ENCODE results near the gene PRKACB. TPM values are rescaled to one million over a fixed set of nuclear protein-coding genes. Genes with fewer than 3 reads are reported as not detected.
"Not testable (repeated sequence)": the region's sequence is repeated elsewhere in the genome, so short reads cannot be mapped to it uniquely, and the experiment has no call there.

PRKACB gene
- total RNA-seq, 2 experiments from 2014 or later, result 16.6 to 38.5 TPM

GRCh38 chr1:84096176-84096575, 47.9 kb upstream of the PRKACB start:
- intact Hi-C loops (cut with micrococcal nuclease; ENCODE audit: unreplicated experiment), result no loop called here

GRCh38 chr1:84101204-84101603, 42.9 kb upstream of the PRKACB start:
- Histone ChIP-seq H3K9me2 (ENCODE audit: insufficient read depth, low read length) (no peaks in the 10 kb centered on the region), H3K79me2 (ENCODE audit: insufficient read depth, low read depth, low read length) (no peaks in the 10 kb centered on the region), H4K20me1 (ENCODE audit: insufficient read depth, low read length) (no peaks in the 10 kb centered on the region), H3K27ac (ENCODE audit: low read depth, low read length, poor library complexity, severe bottlenecking) (no peak overlapping the region), H2AFZ (ENCODE audit: low read length) (no peak overlapping the region), H3K9me3 (ENCODE audit: low read length) (no peaks in the 10 kb centered on the region), H3K36me3 (ENCODE audit: insufficient read depth, low read length) (no peaks in the 10 kb centered on the region), H3K4me1 (ENCODE audit: insufficient read depth, low read length, poor library complexity, severe bottlenecking) (no peaks in the 10 kb centered on the region), H3K4me2 (ENCODE audit: low read length) (no peak overlapping the region), H3K4me3 (ENCODE audit: low read depth, low read length, poor library complexity, severe bottlenecking) (no peak overlapping the region)
- BruUV-seq (replicated peaks), result no TSS peak
- POLR2A ChIA-PET, result no interaction called here
- TF ChIP-seq CTCF (conservative IDR thresholded peaks at IDR 0.05; ENCODE audit: low read length), result no peak
- no peak for TF ChIP-seq EZH2phosphoT487 (IDR thresholded peaks at IDR 0.05; ENCODE audit: borderline replicate concordance, low read depth, low read length)
- intact Hi-C loops (cut with micrococcal nuclease; ENCODE audit: unreplicated experiment), result no loop called here
- CTCF ChIA-PET (ENCODE audit: unreplicated experiment), result no interaction called here
- DNase-seq (ENCODE audit: low spot score), result no peak

More at GRCh38 chr1:84096176-84096575, 47.9 kb upstream of the PRKACB start:
- Histone ChIP-seq H4K20me1 (ENCODE audit: insufficient read depth, low read length) (no peaks in the 10 kb centered on the region), H3K79me2 (ENCODE audit: insufficient read depth, low read depth, low read length) (no peaks in the 10 kb centered on the region), H3K9me3 (ENCODE audit: low read length) (no peaks in the 10 kb centered on the region), H3K27ac (ENCODE audit: low read depth, low read length, poor library complexity, severe bottlenecking) (no peak overlapping the region), H2AFZ (ENCODE audit: low read length) (no peak overlapping the region), H3K4me3 (ENCODE audit: low read depth, low read length, poor library complexity, severe bottlenecking) (no peak overlapping the region), H3K36me3 (ENCODE audit: insufficient read depth, low read length) (no peaks in the 10 kb centered on the region), H3K9me2 (ENCODE audit: insufficient read depth, low read length) (no peaks in the 10 kb centered on the region), H3K4me2 (ENCODE audit: low read length) (no peak overlapping the region), H3K4me1 (ENCODE audit: insufficient read depth, low read length, poor library complexity, severe bottlenecking) (no peaks in the 10 kb centered on the region)
- BruUV-seq (replicated peaks), result no TSS peak
- ChIA-PET CTCF (ENCODE audit: unreplicated experiment) (no interaction called here), POLR2A (interaction anchor here (0.7 kb wide), 1 partner anchor 337 kb away, joined by 3 read pairs; no protein-coding TSS in a partner anchor)
- TF ChIP-seq EZH2phosphoT487 (IDR thresholded peaks at IDR 0.05; ENCODE audit: borderline replicate concordance, low read depth, low read length), result no peak
- no peak for DNase-seq (ENCODE audit: low spot score)

- H3K9me3 ChIP-seq (ENCODE audit: low read length), result no peaks in the 10 kb centered on the region
- no peak overlapping the region for H3K27ac ChIP-seq (ENCODE audit: low read depth, low read length, poor library complexity, severe bottlenecking)
- H3K79me2 ChIP-seq (ENCODE audit: insufficient read depth, low read depth, low read length), result no peaks in the 10 kb centered on the region
- no peaks in the 10 kb centered on the region for H3K4me1 ChIP-seq (ENCODE audit: insufficient read depth, low read length, poor library complexity, severe bottlenecking)
- no peak overlapping the region for H3K4me2 ChIP-seq (ENCODE audit: low read length)
- POLR2A ChIA-PET, result no interaction called here
- no peaks in the 10 kb centered on the region for H3K36me3 ChIP-seq (ENCODE audit: insufficient read depth, low read length)
- CTCF ChIA-PET (ENCODE audit: unreplicated experiment), result no interaction called here
- TF ChIP-seq CTCF (conservative IDR thresholded peaks at IDR 0.05; ENCODE audit: low read length), result no peak
- no peak for TF ChIP-seq EZH2phosphoT487 (IDR thresholded peaks at IDR 0.05; ENCODE audit: borderline replicate concordance, low read depth, low read length)
- H3K9me2 ChIP-seq (ENCODE audit: insufficient read depth, low read length), result no peaks in the 10 kb centered on the region
- no TSS peak for BruUV-seq (replicated peaks)
- intact Hi-C loops (cut with micrococcal nuclease; ENCODE audit: unreplicated experiment), result no loop called here
- H4K20me1 ChIP-seq (ENCODE audit: insufficient read depth, low read length), result no peaks in the 10 kb centered on the region
- H3K4me3 ChIP-seq (ENCODE audit: low read depth, low read length, poor library complexity, severe bottlenecking), result no peak overlapping the region
- no peak for DNase-seq (ENCODE audit: low spot score)
- H2AFZ ChIP-seq (ENCODE audit: low read length), result no peak overlapping the region
These were observed 40.7 kb upstream of the PRKACB start for GRCh38 chr1:84103197-84103992.

GRCh38 chr1:84107538-84107937, 36.5 kb upstream of the PRKACB start:
- DNase-seq (ENCODE audit: low spot score); H3K4me1 ChIP-seq (ENCODE audit: insufficient read depth, low read length, poor library complexity, severe bottlenecking); H3K4me2 ChIP-seq (ENCODE audit: low read length); H3K9me3 ChIP-seq (ENCODE audit: low read length); CTCF ChIA-PET (ENCODE audit: unreplicated experiment); H3K27ac ChIP-seq (ENCODE audit: low read depth, low read length, poor library complexity, severe bottlenecking); H3K79me2 ChIP-seq (ENCODE audit: insufficient read depth, low read depth, low read length); H2AFZ ChIP-seq (ENCODE audit: low read length); BruUV-seq (replicated peaks); POLR2A ChIA-PET; intact Hi-C loops (cut with micrococcal nuclease; ENCODE audit: unreplicated experiment); H3K36me3 ChIP-seq (ENCODE audit: insufficient read depth, low read length); H4K20me1 ChIP-seq (ENCODE audit: insufficient read depth, low read length); H3K4me3 ChIP-seq (ENCODE audit: low read depth, low read length, poor library complexity, severe bottlenecking); H3K9me2 ChIP-seq (ENCODE audit: insufficient read depth, low read length): not testable (repeated sequence)
